Fibroblast of villous mesenchyme (primary cell): Measurements from ENCODE around the gene IRF8. TPM values are rescaled to one million over a fixed set of nuclear protein-coding genes. Genes with fewer than 3 reads are reported as not detected.

Experiments
- DNase-seq: peaks from one replicate; pipeline ENCODE4 v3.0.0-alpha.2; 2010; ENCODE audit warnings: low read depth
- H3K4me3 ChIP-seq: 2 replicates; pipeline ENCODE4 v1.5.1; 2011; ENCODE audit warnings: low read depth, mild to moderate bottlenecking, low read length
- total RNA-seq: library from RNA; depleted of rRNA; stranded (reverse); fragments of >200 nt; gene quantifications from 2 replicates; pipeline ENCODE4 v1.2.3, GENCODE V29; 2012
- TF ChIP-seq, protein P1 (sequence below): IDR thresholded peaks from 2 replicates; pipeline ENCODE4 v1.5.1; 2012; ENCODE audit warnings: low read depth, mild to moderate bottlenecking, low read length; ENCODE audit not compliant: insufficient read depth

The IRF8 gene
- total RNA-seq, 1 donor: not detected

DNA sequence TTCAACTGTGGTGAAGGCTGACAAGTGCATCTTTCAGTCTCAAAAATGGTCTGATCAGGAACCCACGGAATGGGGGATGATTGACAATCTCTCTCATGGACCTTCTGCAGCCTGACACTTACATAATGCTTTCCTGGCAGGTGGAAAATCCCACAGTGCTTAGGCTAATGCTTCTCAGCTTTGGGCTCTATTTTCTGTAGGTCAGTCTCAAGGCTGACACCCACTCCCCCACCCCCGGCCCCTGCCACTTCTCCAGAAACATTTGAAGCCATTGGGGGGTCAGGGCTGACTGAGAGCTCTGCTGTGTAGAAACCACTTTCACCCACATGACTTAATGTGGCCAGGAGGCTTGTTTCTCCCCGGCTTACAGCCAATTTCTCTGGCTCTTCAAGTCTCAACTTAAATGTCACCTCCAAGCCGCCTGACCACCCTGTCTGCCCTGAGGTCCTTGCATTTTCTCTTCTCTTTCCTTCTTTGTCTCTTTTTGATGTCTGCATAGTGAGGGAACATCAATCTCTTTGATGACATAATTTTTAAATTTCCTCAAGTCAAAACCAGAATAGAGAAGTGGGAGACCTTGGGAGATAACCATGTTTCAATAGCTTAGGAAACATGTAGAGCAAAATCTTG, 16.7 kb upstream of the IRF8 start:
- no peak overlapping the region for H3K4me3 ChIP-seq
- DNase-seq: no peak
- TF ChIP-seq, protein P1, sequence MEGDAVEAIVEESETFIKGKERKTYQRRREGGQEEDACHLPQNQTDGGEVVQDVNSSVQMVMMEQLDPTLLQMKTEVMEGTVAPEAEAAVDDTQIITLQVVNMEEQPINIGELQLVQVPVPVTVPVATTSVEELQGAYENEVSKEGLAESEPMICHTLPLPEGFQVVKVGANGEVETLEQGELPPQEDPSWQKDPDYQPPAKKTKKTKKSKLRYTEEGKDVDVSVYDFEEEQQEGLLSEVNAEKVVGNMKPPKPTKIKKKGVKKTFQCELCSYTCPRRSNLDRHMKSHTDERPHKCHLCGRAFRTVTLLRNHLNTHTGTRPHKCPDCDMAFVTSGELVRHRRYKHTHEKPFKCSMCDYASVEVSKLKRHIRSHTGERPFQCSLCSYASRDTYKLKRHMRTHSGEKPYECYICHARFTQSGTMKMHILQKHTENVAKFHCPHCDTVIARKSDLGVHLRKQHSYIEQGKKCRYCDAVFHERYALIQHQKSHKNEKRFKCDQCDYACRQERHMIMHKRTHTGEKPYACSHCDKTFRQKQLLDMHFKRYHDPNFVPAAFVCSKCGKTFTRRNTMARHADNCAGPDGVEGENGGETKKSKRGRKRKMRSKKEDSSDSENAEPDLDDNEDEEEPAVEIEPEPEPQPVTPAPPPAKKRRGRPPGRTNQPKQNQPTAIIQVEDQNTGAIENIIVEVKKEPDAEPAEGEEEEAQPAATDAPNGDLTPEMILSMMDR: no peak

DNA sequence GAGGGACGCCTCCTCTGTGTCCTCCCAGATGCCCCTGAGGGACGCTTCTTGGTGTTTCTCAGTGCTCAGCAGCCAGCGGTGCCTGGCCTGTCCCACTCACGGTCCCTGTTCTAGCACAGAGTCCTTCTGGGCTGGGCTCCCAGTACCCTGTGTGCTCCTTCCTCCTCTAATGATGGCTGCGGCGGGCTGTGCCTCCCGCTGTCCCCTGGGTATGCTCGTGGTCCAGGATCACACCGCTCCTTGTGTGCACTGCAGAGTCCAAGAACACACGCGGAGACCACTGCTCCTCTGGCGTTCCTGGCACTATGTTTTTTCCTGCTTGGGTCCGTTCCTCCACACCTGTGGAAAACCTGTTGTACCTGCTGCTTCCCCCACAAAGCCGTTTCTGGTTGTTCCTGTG, 15.1 kb upstream of the IRF8 start:
- TF ChIP-seq, protein P1: no peak
- no peak for DNase-seq
- H3K4me3 ChIP-seq: no peak overlapping the region

DNA sequence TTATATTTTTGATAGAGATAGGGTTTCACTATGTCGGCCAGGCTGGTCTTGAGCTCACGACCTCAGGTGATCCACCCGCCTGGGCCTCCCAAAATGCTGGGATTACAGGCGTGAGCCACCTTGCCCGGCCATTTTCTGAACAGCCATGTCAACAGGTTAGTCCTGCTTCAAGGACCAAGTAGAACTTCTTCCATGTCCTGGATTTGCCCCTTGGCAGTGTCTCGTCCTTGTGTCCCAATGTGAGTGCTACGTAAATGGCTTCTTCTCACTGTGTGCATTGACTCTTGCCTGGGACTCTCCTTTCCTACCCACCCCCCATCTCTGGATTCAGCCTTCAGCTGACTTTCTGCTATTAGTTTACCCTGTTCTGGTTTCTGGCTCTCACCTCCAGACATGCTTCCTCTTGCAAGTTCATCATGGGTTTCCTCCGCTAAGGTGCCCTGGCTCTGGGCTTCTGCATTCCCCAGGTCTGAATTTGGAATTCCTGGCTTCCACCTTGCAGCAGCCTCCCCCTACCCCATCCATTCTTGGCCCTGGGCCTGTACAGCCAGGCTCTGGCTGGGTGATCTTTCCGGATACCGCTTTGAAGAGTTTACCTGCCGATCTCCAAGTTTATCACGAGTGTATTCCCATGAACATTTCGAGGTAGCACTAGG, 14.0 kb upstream of the IRF8 start:
- TF ChIP-seq, protein P1: no peak
- no peak overlapping the region for H3K4me3 ChIP-seq
- DNase-seq: no peak

DNA sequence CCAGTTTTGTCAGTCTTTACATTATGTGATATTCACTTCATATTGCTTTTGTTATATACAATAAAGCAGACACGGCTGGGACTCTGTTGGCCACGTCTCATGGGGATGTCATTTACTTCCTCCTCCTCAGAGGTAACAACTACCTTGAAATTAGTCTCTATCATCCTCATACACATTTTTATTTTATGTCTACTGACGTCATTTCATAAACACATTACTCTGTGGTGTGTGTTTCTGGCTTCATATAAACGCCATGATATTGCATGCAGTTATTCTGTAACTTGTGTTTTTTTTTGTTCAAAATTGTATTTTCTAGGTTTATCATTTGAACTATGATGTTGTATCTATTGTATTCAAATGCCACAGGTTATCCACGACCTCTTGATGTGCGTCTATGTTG, 13.4 kb upstream of the IRF8 start:
- TF ChIP-seq, protein P1: no peak
- no peak overlapping the region for H3K4me3 ChIP-seq
- DNase-seq: no peak

DNA sequence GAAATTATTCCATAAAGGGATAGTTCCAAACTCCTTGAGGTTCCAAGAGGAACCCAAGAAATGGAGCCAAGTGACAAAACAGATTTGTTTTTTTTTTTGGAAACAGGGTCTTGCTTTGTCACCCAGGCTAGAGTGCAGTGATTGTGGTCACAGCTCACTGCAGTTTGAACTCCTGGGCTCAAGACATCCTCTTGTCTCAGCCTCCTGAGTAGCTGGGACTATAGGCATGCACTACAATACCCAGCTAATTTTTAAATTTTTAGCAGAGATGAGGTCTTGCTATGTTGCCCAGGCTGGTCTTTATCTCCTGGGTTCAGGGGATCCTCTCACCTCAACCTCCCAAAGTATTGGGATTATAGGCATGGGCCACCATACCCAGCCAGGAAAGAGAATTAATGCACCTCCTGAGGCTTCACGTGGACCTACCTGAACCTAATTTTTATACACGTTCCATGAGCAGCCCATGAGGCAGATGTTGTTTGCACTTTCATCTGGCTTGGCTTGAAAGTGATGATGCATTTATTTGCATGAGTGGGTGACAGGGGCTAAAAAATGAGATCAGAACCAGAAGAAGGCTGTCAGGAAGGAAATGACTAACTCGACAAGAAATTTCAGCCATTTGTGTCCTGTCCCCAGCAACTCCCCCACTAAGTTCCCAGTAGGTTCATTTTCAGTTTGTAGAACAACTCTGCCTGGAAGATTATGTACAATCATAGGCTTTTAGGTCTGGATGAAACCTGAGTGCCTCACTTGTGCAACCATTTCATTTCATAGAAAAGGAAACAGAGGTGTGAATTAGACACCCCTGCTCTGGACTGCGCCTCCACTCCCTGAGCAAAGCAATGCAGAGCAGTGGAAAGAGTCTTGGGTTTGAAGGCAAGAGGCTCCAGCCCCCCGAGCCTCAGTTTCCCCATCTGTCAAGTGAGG, 10.3 kb upstream of the IRF8 start:
- H3K4me3 ChIP-seq: no peak overlapping the region
- TF ChIP-seq, protein P1: no peak
- peak; percentile 47 for DNase-seq

DNA sequence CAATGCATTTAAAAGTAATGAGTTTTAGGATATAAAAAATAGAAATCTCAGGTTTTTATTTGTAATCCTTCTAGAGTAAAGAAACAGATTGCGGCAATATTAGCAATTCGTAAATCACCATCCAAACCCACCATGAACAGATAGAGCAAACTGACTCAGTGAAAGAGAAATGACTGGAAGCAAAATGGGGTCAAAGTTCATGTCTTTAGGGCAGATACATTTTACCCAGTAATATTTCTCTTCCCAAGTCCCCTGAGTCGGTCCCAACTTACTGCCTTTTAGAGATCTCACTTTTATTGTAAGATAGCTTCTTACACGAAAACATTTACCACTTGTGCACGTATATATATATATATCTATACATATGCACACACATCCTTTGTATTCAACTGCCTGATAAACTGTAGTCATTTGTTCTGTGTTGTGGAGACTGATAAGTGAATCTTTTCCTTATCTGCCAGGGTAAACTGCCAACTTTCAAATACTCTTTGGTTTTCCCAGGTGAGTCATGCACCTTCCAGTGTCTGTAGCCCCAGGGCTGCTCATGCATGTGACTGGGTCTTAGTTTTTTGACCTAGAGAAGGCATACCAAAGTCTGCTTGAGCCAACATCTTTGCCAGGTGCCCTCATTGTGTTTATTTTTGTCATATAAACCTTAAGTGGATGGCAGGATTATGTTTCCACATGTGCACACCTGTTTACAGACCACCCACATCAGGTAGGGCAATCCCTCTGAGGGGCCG, 7.8 kb upstream of the IRF8 start:
- TF ChIP-seq, protein P1: no peak
- DNase-seq: no peak
- H3K4me3 ChIP-seq: no peak overlapping the region
